Measurements from ENCODE around the gene CAMKK2.
"Not testable (repeated sequence)": the region's sequence is repeated elsewhere in the genome, so short reads cannot be mapped to it uniquely, and the experiment has no call there.

The CAMKK2 gene

GRCh38 chr12:121278169-121279070, 18.1 kb downstream of the CAMKK2 start:
- no peak for DNase-seq

GRCh38 chr12:121277374-121277759, 19.1 kb downstream of the CAMKK2 start:
- no peak for DNase-seq

GRCh38 chr12:121274036-121274763, 22.3 kb downstream of the CAMKK2 start:
- no peak for DNase-seq

GRCh38 chr12:121273364-121273896, 23.1 kb downstream of the CAMKK2 start:
- DNase-seq: no peak

- no peak for DNase-seq
These were observed 28.7 kb downstream of the CAMKK2 start for GRCh38 chr12:121267822-121268221.

- no peak for DNase-seq
These were observed 31.5 kb downstream of the CAMKK2 start for GRCh38 chr12:121264951-121265515.

- no peak for DNase-seq
These were observed 32.4 kb downstream of the CAMKK2 start for GRCh38 chr12:121264135-121264534.

- no peak for DNase-seq
These were observed 33.1 kb downstream of the CAMKK2 start for GRCh38 chr12:121263206-121263935.

GRCh38 chr12:121261398-121261797, 35.1 kb downstream of the CAMKK2 start:
- DNase-seq: no peak

- no peak for DNase-seq
These were observed 36.4 kb downstream of the CAMKK2 start for GRCh38 chr12:121260091-121260490.

- no peak for DNase-seq
These were observed 37.4 kb downstream of the CAMKK2 start for GRCh38 chr12:121259074-121259473.

- not testable (repeated sequence) for DNase-seq
These were observed 38.6 kb downstream of the CAMKK2 start for GRCh38 chr12:121257704-121258449.

GRCh38 chr12:121255433-121255832, 41.1 kb downstream of the CAMKK2 start:
- no peak for DNase-seq

- DNase-seq: no peak
These were observed 42.7 kb downstream of the CAMKK2 start for GRCh38 chr12:121253638-121254335.

GRCh38 chr12:121252712-121253345, 43.7 kb downstream of the CAMKK2 start:
- no peak for DNase-seq

- no peak for DNase-seq
These were observed 44.7 kb downstream of the CAMKK2 start for GRCh38 chr12:121251838-121252237.

GRCh38 chr12:121250359-121250758, 46.1 kb downstream of the CAMKK2 start:
- no peak for DNase-seq

- DNase-seq: no peak
These were observed 47.9 kb downstream of the CAMKK2 start for GRCh38 chr12:121248622-121249021.

GRCh38 chr12:121246893-121247557, 49.5 kb downstream of the CAMKK2 start:
- no peak for DNase-seq

GRCh38 chr12:121245951-121246350, 50.6 kb downstream of the CAMKK2 start:
- DNase-seq: no peak

Data from GOT3 (cell line).